Activated T-helper 1 cell treated with Interleukin-2 at 50 U/mL for 16 hours (primary cell): ENCODE measurements around the gene WT1.
"Not testable (repeated sequence)": the region's sequence is repeated elsewhere in the genome, so short reads cannot be mapped to it uniquely, and the experiment has no call there.

Source experiments
- DNase-seq: peaks from one replicate; pipeline ENCODE4 v3.0.0-alpha.2; 2020; ENCODE audit warnings: low read depth

Gene WT1

DNA sequence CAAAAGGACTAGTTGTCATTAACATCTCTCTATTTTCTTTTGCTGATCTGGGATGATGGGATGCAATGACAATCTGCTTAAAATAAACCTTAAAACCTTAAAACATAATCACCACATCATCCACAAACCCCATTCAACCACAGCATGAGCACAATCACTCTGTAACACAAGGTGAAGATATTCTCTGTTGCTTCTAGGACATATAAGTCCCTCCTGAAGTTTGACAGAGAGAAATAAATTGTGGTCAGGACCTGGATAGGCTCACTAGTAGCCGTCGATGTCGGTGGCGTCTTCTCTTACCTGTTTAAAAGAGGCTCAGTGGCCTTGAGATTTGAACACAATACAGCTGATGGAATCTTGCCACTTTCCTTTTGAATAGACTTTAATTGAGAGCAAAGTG lies 47.9 kb downstream of the WT1 start:
- no peak for DNase-seq

- DNase-seq = no peak
Measured at GRCh38 chr11:32386770-32387377, 48.5 kb downstream of the WT1 start.

DNA sequence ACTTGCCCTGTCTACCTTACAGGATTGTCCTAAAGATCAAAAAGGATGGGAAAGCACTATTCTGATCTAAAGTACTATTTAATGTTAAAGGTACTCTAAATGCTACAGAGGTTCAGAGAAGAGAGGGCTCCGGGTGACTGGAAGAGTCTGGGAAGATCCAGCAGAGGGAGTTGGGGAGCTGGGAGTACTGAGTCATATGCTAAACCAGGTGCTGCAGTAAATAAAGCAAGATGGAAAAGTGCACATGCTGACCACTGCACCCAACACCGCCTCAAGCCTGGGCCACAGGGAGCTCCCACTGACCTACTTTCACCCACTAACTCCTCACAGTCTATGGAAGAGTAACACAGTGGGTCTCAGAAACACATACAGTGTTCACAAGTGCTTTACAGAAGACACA lies 49.3 kb downstream of the WT1 start:
- DNase-seq = no peak

DNA sequence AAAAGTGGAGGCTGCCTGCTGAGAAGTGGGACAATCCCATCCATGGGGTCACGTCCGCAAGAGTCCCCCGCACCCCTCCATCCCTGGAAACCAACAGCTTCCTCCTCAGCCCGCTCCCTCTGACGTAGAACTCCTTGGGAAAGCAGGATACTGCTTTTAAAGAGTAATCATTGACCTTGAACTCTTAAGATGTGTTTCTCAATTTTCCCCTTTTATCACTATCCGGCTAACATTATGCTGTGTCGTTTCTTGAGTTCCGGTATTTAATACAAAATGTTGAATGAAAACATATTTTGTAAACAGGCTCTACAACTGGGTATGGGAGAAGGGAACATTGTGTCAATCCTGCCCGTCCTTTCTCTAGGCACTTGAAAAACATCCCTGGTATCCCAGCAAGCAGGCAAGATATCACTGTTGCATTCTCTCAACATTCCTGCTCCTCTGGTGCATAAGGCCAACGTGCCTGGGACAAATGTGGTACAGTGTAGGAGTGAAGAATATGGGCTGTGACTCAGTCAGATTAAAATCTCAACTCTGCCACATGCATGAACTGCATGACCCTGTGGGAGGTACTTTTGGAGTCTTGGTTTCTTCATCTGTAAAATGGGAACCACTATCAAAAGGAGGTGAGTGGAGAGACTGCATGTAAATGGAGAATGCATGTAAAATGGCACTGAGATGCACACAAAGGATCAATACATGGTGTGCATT lies 52.8 kb downstream of the WT1 start:
- no peak for DNase-seq

DNA sequence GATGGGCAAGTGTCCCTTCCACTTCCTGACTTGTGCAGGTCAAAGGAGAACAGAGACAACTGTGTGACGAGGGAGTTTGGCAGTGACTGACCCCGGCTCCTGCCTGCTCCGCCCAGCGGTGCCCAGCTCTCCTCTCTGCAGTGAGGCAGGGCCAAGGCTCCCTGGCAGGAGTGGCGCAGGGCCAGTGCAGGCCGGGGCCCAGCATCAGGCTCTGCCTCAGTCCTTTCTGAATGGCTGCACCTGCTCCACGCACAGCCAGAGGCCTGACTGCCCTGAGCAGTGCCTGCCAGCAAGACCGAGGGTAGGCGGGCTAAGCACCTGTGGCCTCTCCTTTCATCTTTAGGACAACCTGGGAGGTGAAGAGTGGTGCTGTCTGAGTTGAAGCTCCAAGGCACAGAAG lies 54.2 kb downstream of the WT1 start:
- DNase-seq = no peak

GRCh38 chr11:32379719-32380118 lies 55.6 kb downstream of the WT1 start:
- DNase-seq = no peak

- DNase-seq = no peak
Measured at GRCh38 chr11:32375826-32376225, 59.5 kb downstream of the WT1 start.

DNA sequence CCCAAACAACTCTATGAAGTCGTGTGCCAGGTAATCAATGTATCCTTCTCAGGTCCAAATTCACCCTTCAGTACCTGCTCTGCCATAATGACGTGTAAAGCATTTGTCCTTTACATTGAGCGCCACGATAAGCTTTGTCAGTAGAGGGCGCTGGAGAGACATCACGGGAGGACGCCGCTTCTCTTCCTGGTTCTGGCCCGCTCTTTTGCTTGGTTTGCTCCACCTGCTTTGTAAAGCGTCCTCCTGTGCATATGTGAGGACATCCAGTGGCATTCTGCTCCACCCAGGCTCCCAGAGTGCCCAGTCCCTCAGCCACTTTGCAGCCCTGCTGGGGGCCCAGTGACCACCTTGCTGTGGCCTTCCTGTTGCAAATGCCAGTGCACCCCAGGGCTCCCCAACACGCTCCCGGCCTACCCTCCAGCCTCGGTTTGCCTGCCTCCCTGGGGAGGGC lies 61.1 kb downstream of the WT1 start:
- no peak for DNase-seq

GRCh38 chr11:32369987-32370386 lies 65.4 kb downstream of the WT1 start:
- not testable (repeated sequence) for DNase-seq

DNA sequence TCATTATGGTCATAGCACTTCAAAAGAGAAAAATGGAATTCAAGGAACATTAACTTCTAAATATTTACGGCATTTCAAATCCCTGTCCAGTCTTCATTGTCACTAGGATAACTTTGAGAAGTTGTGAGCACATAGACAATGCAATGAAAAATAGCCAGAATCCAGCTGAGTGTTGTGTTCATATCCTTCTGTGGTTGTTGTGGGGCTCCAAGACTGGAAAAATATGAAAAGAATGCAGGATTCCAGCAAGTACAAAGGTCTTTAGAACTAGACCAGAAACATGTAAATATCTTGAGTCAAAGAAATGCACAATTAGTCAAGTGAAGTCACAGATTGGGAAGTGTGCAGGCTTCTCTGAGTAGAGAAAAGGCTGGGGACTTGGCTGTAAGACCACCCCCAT lies 68.7 kb downstream of the WT1 start:
- no peak for DNase-seq

DNA sequence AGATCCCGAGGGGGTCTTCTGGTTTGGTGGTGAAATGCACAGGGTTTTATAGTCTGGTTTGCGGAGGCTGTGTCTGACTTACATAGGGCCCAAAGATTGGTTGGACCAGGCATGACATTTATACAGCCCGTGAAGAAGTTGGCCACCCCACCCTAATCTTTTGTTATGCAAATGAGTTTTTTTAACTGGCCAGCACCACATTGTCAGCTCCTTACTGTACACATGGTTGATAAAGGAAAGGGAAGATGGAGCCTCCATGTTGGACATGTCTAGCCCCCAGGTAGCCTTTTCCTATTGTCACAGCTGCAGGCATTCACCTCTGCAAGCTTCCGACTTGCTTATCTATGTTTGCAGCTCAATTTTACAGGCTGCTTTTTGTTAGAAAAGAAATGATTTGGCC lies 70.1 kb downstream of the WT1 start:
- DNase-seq = no peak

GRCh38 chr11:32358729-32359128 lies 76.6 kb downstream of the WT1 start:
- no peak for DNase-seq

DNA sequence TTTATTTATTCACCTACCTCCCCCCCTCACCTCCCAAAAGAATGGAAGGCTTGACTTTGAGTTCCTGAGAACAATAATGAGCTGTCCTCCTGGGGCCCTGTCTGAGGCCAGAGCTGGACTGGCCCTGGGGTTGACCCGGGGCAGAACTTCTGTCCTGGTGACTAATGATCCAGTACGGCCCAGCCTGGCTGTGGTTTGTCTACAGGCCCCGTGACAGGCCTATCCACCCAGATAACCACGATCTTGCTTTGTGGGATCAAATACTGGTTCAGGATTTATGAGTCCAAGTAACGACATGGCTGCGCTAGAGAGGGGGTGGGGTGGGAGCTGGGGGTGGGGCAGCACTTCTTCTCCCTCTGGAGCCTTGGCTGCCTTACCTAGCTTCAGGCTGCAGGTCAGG lies 81.5 kb downstream of the WT1 start:
- DNase-seq = no peak

DNA sequence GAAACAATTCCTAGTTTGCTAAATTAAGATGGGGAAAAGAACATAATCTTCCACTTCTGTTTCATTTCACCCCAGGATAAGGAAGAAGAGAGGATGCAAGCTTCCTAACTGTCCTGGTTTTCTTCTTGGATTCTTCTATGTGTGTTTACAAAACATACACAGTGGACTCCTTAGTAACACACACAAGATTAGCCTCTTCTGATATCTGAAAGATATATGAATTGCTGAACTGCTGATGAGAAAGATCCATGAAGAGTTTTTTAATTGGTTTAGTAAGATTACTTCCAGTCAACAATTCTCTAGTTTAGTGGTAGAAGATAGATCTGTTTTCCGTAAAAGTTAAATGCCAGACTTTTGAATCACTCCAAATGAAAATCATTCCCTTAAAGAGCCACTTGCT lies 86.8 kb downstream of the WT1 start:
- DNase-seq = no peak

- DNase-seq = no peak
Measured at GRCh38 chr11:32344946-32345345, 90.4 kb downstream of the WT1 start.

DNA sequence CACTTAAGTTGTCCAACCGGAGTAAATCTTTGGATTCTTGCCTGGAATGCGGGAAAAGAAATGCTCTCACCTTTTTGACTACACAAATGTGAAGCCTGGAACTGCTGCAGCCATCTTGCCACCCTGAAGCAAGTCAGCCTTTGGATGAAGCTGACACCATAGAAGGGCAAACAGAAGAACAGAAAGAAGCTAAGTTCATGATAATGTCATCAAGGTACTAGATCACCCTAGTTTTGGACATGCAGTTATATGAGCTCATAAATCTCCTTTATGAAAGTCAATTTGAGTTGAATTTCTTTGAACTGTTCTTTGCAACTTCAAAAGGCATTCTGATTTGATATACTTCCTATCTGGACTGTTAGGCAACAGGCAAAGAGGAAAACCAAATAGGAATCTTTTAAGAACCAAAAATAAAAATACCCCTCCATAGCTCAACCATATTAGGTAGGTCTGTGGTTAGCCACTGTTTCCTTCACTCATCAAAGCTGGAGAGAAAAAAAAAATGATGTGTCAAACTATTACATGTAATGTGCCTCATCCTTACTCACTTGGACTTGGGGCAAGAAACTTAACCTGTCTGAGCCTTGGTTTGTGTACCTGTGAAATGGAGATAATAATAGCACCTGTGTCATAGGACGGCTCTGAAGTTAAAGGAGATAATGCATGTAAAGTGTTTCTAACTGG lies 91.9 kb downstream of the WT1 start:
- DNase-seq = no peak

GRCh38 chr11:32341620-32342613 lies 93.4 kb downstream of the WT1 start:
- DNase-seq = no peak

DNA sequence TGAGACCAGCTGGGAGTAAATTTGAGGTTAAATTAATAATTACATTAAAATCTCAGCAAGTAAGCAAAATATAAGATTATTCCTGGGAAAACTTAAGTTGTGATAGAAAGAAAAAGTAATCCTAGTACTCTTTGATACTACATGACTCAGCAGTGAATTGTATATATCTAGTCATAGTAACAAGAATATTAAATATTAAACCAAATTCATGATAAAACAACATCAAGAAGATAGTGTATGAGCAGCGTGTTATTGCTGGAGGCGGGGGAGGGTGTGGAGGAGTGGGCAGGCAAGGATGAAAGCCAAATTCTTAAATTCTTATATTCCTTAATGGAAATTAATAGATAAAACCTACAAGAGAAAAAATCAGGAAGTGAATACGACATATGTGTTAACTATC lies 95.2 kb downstream of the WT1 start:
- DNase-seq = no peak
